ENCODE measurements around the gene OSBPL5. TPM values are rescaled to one million over a fixed set of nuclear protein-coding genes. Genes with fewer than 3 reads are reported as not detected.

The OSBPL5 gene
- total and polyA plus RNA-seq, 2 donors (not counting 1 experiment from before 2014, with no cell fraction given): 12.4 to 49.0 TPM

GRCh38 chr11:3134651-3135480, 30.2 kb downstream of the OSBPL5 start:
- no peak overlapping the region for H3K4me2 ChIP-seq (ENCODE audit: extremely low read depth, insufficient read depth, low read length)
- peaks cover 4% of the 10 kb centered on the region for H3K79me2 ChIP-seq (ENCODE audit: control insufficient read depth, insufficient read depth, low read length)
- no peak for DNase-seq (ENCODE audit: low read depth in 2 of 2)
- peaks cover 6% of the 10 kb centered on the region for H3K4me1 ChIP-seq (ENCODE audit: control insufficient read depth, extremely low read depth, insufficient read depth, low read length)
- no peak overlapping the region for H3K4me3 ChIP-seq (replicated peaks in 1 of 4; ENCODE audit: control extremely low read depth in 1 of 4, insufficient read depth in 1 of 4, low read depth in 3 of 4, low read length in 4 of 4)
- H3K36me3 ChIP-seq (ENCODE audit: control insufficient read depth, insufficient read depth, low read length): no peaks in the 10 kb centered on the region
- H2AFZ ChIP-seq (ENCODE audit: low read length): no peak overlapping the region
- no peak overlapping the region for H3K27ac ChIP-seq (ENCODE audit: insufficient read depth, low read length)
- no peak for TF ChIP-seq EZH2 (IDR thresholded peaks at IDR 0.05; ENCODE audit: low read length, missing control alignments)
- no peak for TF ChIP-seq CTCF (conservative IDR thresholded peaks at IDR 0.05 in 1 of 2, IDR thresholded peaks at IDR 0.05 in 1 of 2; ENCODE audit: low read depth in 1 of 2, low read length in 2 of 2)
- no peak overlapping the region for H3K9ac ChIP-seq (ENCODE audit: insufficient read depth, low read length)
- H3K27me3 ChIP-seq (ENCODE audit: control insufficient read depth, insufficient read depth, low read length): no peaks in the 10 kb centered on the region
- no peaks in the 10 kb centered on the region for H3K9me3 ChIP-seq (ENCODE audit: control insufficient read depth, insufficient read depth, low read depth, low read length)
- no peaks in the 10 kb centered on the region for H4K20me1 ChIP-seq (ENCODE audit: control insufficient read depth, extremely low read depth, insufficient read depth, low read length)

GRCh38 chr11:3134218-3134621, 30.9 kb downstream of the OSBPL5 start:
- Histone ChIP-seq H3K9me3 (ENCODE audit: control insufficient read depth, insufficient read depth, low read depth, low read length) (no peaks in the 10 kb centered on the region), H2AFZ (ENCODE audit: low read length) (no peak overlapping the region), H3K79me2 (ENCODE audit: control insufficient read depth, insufficient read depth, low read length) (peaks cover 4% of the 10 kb centered on the region), H3K36me3 (ENCODE audit: control insufficient read depth, insufficient read depth, low read length) (no peaks in the 10 kb centered on the region), H3K27me3 (ENCODE audit: control insufficient read depth, insufficient read depth, low read length) (no peaks in the 10 kb centered on the region), H3K4me2 (ENCODE audit: extremely low read depth, insufficient read depth, low read length) (no peak overlapping the region), H3K4me3 (replicated peaks in 1 of 4; ENCODE audit: control extremely low read depth in 1 of 4, insufficient read depth in 1 of 4, low read depth in 3 of 4, low read length in 4 of 4) (no peak overlapping the region), H3K27ac (ENCODE audit: insufficient read depth, low read length) (no peak overlapping the region), H3K4me1 (ENCODE audit: control insufficient read depth, extremely low read depth, insufficient read depth, low read length) (peaks cover 6% of the 10 kb centered on the region), H3K9ac (ENCODE audit: insufficient read depth, low read length) (no peak overlapping the region), H4K20me1 (ENCODE audit: control insufficient read depth, extremely low read depth, insufficient read depth, low read length) (no peaks in the 10 kb centered on the region)
- TF ChIP-seq EZH2 (IDR thresholded peaks at IDR 0.05; ENCODE audit: low read length, missing control alignments) (no peak), CTCF (conservative IDR thresholded peaks at IDR 0.05 in 1 of 2, IDR thresholded peaks at IDR 0.05 in 1 of 2; ENCODE audit: low read depth in 1 of 2, low read length in 2 of 2) (no peak)
- DNase-seq (ENCODE audit: low read depth in 2 of 2): no peak

- H3K4me1 ChIP-seq (ENCODE audit: control insufficient read depth, extremely low read depth, insufficient read depth, low read length): peaks cover 6% of the 10 kb centered on the region
- TF ChIP-seq EZH2 (IDR thresholded peaks at IDR 0.05; ENCODE audit: low read length, missing control alignments): no peak
- no peak for TF ChIP-seq CTCF (conservative IDR thresholded peaks at IDR 0.05 in 1 of 2, IDR thresholded peaks at IDR 0.05 in 1 of 2; ENCODE audit: low read depth in 1 of 2, low read length in 2 of 2)
- no peak overlapping the region for H2AFZ ChIP-seq (ENCODE audit: low read length)
- H3K9ac ChIP-seq (ENCODE audit: insufficient read depth, low read length): no peak overlapping the region
- H4K20me1 ChIP-seq (ENCODE audit: control insufficient read depth, extremely low read depth, insufficient read depth, low read length): no peaks in the 10 kb centered on the region
- H3K9me3 ChIP-seq (ENCODE audit: control insufficient read depth, insufficient read depth, low read depth, low read length): no peaks in the 10 kb centered on the region
- H3K36me3 ChIP-seq (ENCODE audit: control insufficient read depth, insufficient read depth, low read length): no peaks in the 10 kb centered on the region
- DNase-seq (ENCODE audit: low read depth in 2 of 2): no peak
- H3K27me3 ChIP-seq (ENCODE audit: control insufficient read depth, insufficient read depth, low read length): no peaks in the 10 kb centered on the region
- no peak overlapping the region for H3K4me3 ChIP-seq (replicated peaks in 1 of 4; ENCODE audit: control extremely low read depth in 1 of 4, insufficient read depth in 1 of 4, low read depth in 3 of 4, low read length in 4 of 4)
- peaks cover 4% of the 10 kb centered on the region for H3K79me2 ChIP-seq (ENCODE audit: control insufficient read depth, insufficient read depth, low read length)
- H3K27ac ChIP-seq (ENCODE audit: insufficient read depth, low read length): no peak overlapping the region
- no peak overlapping the region for H3K4me2 ChIP-seq (ENCODE audit: extremely low read depth, insufficient read depth, low read length)
Measured at GRCh38 chr11:3133261-3134217, 31.6 kb downstream of the OSBPL5 start.
